SK-N-SH treated with all-trans-retinoic acid at 6 μM for 48 hours (cell line): ENCODE data around the gene SNTB2.

Source experiments
- ATAC-seq: fragments of 200-7000 bp; cut with Tn5 transposase; 3 replicates; pipeline ENCODE4 v1.9.1; 2020; ENCODE audit warnings: mild to moderate bottlenecking, moderate library complexity
- ARNTL ChIP-seq: fragments of 450-650 bp; formaldehyde crosslinking; IDR thresholded peaks from 2 replicates; pipeline ENCODE4 v1.5.0; 2020; ENCODE audit warnings: low read depth, mild to moderate bottlenecking, moderate library complexity, borderline replicate concordance
- BACH2 ChIP-seq: fragments of 250-450 bp; sonication (Bioruptor Pico); IDR thresholded peaks from 2 replicates; pipeline ENCODE4 v1.9.0; 2021; ENCODE audit warnings: mild to moderate bottlenecking, borderline replicate concordance
- CREB5 ChIP-seq: fragments of 250-450 bp; sonication (Bioruptor Pico); IDR thresholded peaks from 2 replicates; pipeline ENCODE4 v1.5.1; 2020; ENCODE audit warnings: low read depth, mild to moderate bottlenecking, moderate library complexity
- CSDC2 ChIP-seq: fragments of 250-450 bp; sonication (Bioruptor Pico); IDR thresholded peaks from 2 replicates; pipeline ENCODE4 v1.5.0; 2020; ENCODE audit warnings: mild to moderate bottlenecking, moderate library complexity
- ESRRG ChIP-seq: fragments of 250-450 bp; sonication (Bioruptor Pico); IDR thresholded peaks from 2 replicates; pipeline ENCODE4 v1.6.1; 2021; ENCODE audit warnings: mild to moderate bottlenecking
- GLIS3 ChIP-seq: fragments of 250-450 bp; sonication (Bioruptor Pico); IDR thresholded peaks from 2 replicates; pipeline ENCODE4 v1.5.0; 2020; ENCODE audit warnings: mild to moderate bottlenecking, moderate library complexity
- ISL1 ChIP-seq: fragments of 250-450 bp; sonication (Bioruptor Pico); IDR thresholded peaks from 2 replicates; pipeline ENCODE4 v2.1.2; 2022; ENCODE audit warnings: mild to moderate bottlenecking, moderate library complexity
- OSR1 ChIP-seq: fragments of 250-450 bp; sonication (Bioruptor Pico); IDR thresholded peaks from 2 replicates; pipeline ENCODE4 v1.8.0; 2022; ENCODE audit warnings: moderate library complexity, mild to moderate bottlenecking, inconsistent platforms
- PATZ1 ChIP-seq: fragments of 250-450 bp; sonication (Bioruptor Pico); IDR thresholded peaks from 2 replicates; pipeline ENCODE4 v1.8.0; 2020; ENCODE audit warnings: mild to moderate bottlenecking, moderate library complexity, borderline replicate concordance
- POU6F1 ChIP-seq: fragments of 250-450 bp; sonication (Bioruptor Pico); IDR thresholded peaks from 2 replicates; pipeline ENCODE4 v1.8.0; 2021; ENCODE audit warnings: low read depth, mild to moderate bottlenecking, moderate library complexity, borderline replicate concordance
- PPARA ChIP-seq: fragments of 250-450 bp; sonication (Bioruptor Pico); IDR thresholded peaks from 2 replicates; pipeline ENCODE4 v1.5.0; 2020; ENCODE audit warnings: mild to moderate bottlenecking, borderline replicate concordance
- SNAI2 ChIP-seq: fragments of 250-450 bp; sonication (Bioruptor Pico); IDR thresholded peaks from 2 replicates; pipeline ENCODE4 v1.5.0; 2020; ENCODE audit warnings: mild to moderate bottlenecking, moderate library complexity
- TCF4 ChIP-seq: fragments of 250-450 bp; sonication (Bioruptor Pico); IDR thresholded peaks from 2 replicates; pipeline ENCODE4 v1.8.0; 2021; ENCODE audit warnings: mild to moderate bottlenecking, moderate library complexity, borderline replicate concordance
- TOX ChIP-seq: fragments of 250-450 bp; sonication (Bioruptor Pico); IDR thresholded peaks from 2 replicates; pipeline ENCODE4 v1.8.0; 2021; ENCODE audit warnings: mild to moderate bottlenecking, moderate library complexity, borderline replicate concordance
- ZC3H10 ChIP-seq: fragments of 250-450 bp; sonication (Bioruptor Pico); IDR thresholded peaks from 2 replicates; pipeline ENCODE4 v1.5.1; 2021; ENCODE audit warnings: mild to moderate bottlenecking, moderate library complexity
- ZFP3 ChIP-seq: fragments of 250-450 bp; sonication (Bioruptor Pico); IDR thresholded peaks from 2 replicates; pipeline ENCODE4 v1.5.0; 2020; ENCODE audit warnings: mild to moderate bottlenecking, moderate library complexity
- ZFP30 ChIP-seq: fragments of 450-650 bp; formaldehyde crosslinking; IDR thresholded peaks from 2 replicates; pipeline ENCODE4 v1.5.0; 2022; ENCODE audit warnings: mild to moderate bottlenecking, moderate library complexity
- ZNF565 ChIP-seq: fragments of 450-650 bp; formaldehyde crosslinking; conservative IDR thresholded peaks from 2 replicates; pipeline ENCODE4 v1.5.0; 2020; ENCODE audit warnings: low read depth, mild to moderate bottlenecking, moderate library complexity
- ZNF70 ChIP-seq: fragments of 450-650 bp; formaldehyde crosslinking; IDR thresholded peaks from 2 replicates; pipeline ENCODE4 v1.5.0; 2020; ENCODE audit warnings: mild to moderate bottlenecking, moderate library complexity
- ZNF8 ChIP-seq: fragments of 450-650 bp; formaldehyde crosslinking; IDR thresholded peaks from 2 replicates; pipeline ENCODE4 v1.5.0; 2020; ENCODE audit warnings: mild to moderate bottlenecking, moderate library complexity
- TF ChIP-seq, protein P1 (sequence below): fragments of 250-450 bp; sonication (Bioruptor Pico); IDR thresholded peaks from 2 replicates; pipeline ENCODE4 v1.5.1; 2021; ENCODE audit warnings: mild to moderate bottlenecking, moderate library complexity

The SNTB2 gene

DNA sequence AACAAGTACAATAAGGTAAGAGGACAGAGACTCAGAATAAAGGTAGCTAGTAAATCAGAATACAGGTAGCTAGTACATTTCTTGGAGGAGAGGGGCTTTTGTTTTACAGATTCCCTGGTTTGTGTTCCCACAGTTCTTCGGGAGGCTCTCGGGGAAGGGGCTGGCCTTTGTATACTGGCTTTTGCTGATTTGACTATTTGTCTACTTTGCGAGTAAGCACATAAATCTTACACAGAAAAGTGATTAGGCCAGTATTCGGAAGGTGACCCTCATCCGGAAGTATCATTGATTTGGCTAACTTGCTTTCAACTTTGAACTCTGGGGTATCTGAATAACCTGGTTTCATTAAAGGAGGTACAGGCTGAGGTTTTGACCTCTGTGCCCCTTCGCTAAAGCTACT, 21.4 kb upstream of the SNTB2 start:
- TF ChIP-seq ZNF8 (CRISPR knock-in tag) = no peak
- TF ChIP-seq GLIS3 = no peak
- no peak for ATAC-seq

GRCh38 chr16:69166221-69166833, 20.6 kb upstream of the SNTB2 start:
- TF ChIP-seq CREB5 (CRISPR knock-in tag) = no peak
- no peak for TF ChIP-seq ARNTL
- TF ChIP-seq ZC3H10 = no peak
- TF ChIP-seq, protein P1, sequence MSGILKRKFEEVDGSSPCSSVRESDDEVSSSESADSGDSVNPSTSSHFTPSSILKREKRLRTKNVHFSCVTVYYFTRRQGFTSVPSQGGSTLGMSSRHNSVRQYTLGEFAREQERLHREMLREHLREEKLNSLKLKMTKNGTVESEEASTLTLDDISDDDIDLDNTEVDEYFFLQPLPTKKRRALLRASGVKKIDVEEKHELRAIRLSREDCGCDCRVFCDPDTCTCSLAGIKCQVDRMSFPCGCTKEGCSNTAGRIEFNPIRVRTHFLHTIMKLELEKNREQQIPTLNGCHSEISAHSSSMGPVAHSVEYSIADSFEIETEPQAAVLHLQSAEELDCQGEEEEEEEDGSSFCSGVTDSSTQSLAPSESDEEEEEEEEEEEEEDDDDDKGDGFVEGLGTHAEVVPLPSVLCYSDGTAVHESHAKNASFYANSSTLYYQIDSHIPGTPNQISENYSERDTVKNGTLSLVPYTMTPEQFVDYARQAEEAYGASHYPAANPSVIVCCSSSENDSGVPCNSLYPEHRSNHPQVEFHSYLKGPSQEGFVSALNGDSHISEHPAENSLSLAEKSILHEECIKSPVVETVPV (CRISPR knock-in tag) = no peak
- no peak for TF ChIP-seq ESRRG (CRISPR knock-in tag)
- TF ChIP-seq TOX (CRISPR knock-in tag) = no peak
- no peak for TF ChIP-seq PATZ1
- TF ChIP-seq ZFP30 = no peak
- TF ChIP-seq PPARA = no peak
- TF ChIP-seq TCF4 = no peak
- TF ChIP-seq ZFP3 = no peak
- TF ChIP-seq ISL1 (CRISPR knock-in tag) = no peak
- no peak for TF ChIP-seq BACH2
- TF ChIP-seq, all 23 proteins: peak for 0
- peak; percentile 73 for ATAC-seq

- 0 out of 3 replicates have a peak, but pooled peaks have one; percentile 10 for ATAC-seq
- TF ChIP-seq ZFP3 = no peak
- TF ChIP-seq, protein P1 (CRISPR knock-in tag) = no peak
- no peak for TF ChIP-seq BACH2
- TF ChIP-seq CSDC2 (CRISPR knock-in tag) = no peak
- no peak for TF ChIP-seq ZC3H10
- TF ChIP-seq OSR1 (CRISPR knock-in tag) = no peak
- no peak for TF ChIP-seq ZNF565 (CRISPR knock-in tag)
- no peak for TF ChIP-seq TCF4
- no peak for TF ChIP-seq ZNF8 (CRISPR knock-in tag)
- TF ChIP-seq ZNF70 = no peak
- TF ChIP-seq POU6F1 (CRISPR knock-in tag) = no peak
- TF ChIP-seq ISL1 (CRISPR knock-in tag) = no peak
- TF ChIP-seq CREB5 (CRISPR knock-in tag) = no peak
- TF ChIP-seq SNAI2 (CRISPR knock-in tag) = no peak
Observed at GRCh38 chr16:69166946-69167930, 19.7 kb upstream of the SNTB2 start.
